Natural killer cell (primary cell): Measurements from ENCODE around the gene AFAP1L2. TPM values are rescaled to one million over a fixed set of nuclear protein-coding genes. Genes with fewer than 3 reads are reported as not detected.

Experiments
- ATAC-seq, 3 donors: fragments of 150-1000 bp in 2 of 3; fragments of 200-7000 bp in 1 of 3; cut with Tn5 transposase; 1 replicate in 1 of 3; 2 replicates in 2 of 3; pipeline ENCODE4 v1.10.0; 2021; ENCODE audit warnings: mild to moderate bottlenecking in 2 of 3, moderate library complexity in 2 of 3
- DNase-seq, 2 donors: peaks; one replicate each; pipeline versions ENCODE4 v3.0.0 to v3.0.0-alpha.2; 2013 to 2021; ENCODE audit warnings: mixed read lengths in 1 of 2
- H3K27ac ChIP-seq: one replicate; pipeline ENCODE4 v1.5.1; 2013; ENCODE audit warnings: mild to moderate bottlenecking, low read length
- H3K27me3 ChIP-seq: one replicate; pipeline ENCODE4 v1.6.1; 2013; ENCODE audit warnings: low read length; ENCODE audit not compliant: control insufficient read depth, insufficient read depth
- H3K36me3 ChIP-seq: one replicate; pipeline ENCODE4 v1.6.1; 2013; ENCODE audit warnings: low read length; ENCODE audit not compliant: control insufficient read depth, insufficient read depth
- H3K4me1 ChIP-seq: one replicate; pipeline ENCODE4 v1.6.1; 2013; ENCODE audit warnings: low read length; ENCODE audit not compliant: control insufficient read depth, insufficient read depth
- H3K4me3 ChIP-seq: one replicate; pipeline ENCODE4 v1.5.1; 2013; ENCODE audit warnings: low read length
- H3K9me3 ChIP-seq: one replicate; pipeline ENCODE4 v1.6.1; 2013; ENCODE audit warnings: low read length; ENCODE audit not compliant: control insufficient read depth, insufficient read depth
- H3K27ac Mint-ChIP-seq, 2 donors: one replicate each; pipeline ENCODE4 v1.8.0; 2022; ENCODE audit warnings: mild to moderate bottlenecking in 2 of 2, mixed read lengths in 2 of 2, moderate library complexity in 1 of 2
- H3K27me3 Mint-ChIP-seq, 2 donors: one replicate each; pipeline ENCODE4 v1.8.0; 2022; ENCODE audit warnings: low read depth in 2 of 2, mixed read lengths in 2 of 2
- H3K36me3 Mint-ChIP-seq: one replicate; pipeline ENCODE4 v1.8.0; 2022; ENCODE audit warnings: mixed read lengths
- H3K4me1 Mint-ChIP-seq, 2 donors: one replicate each; pipeline ENCODE4 v1.8.0; 2022; ENCODE audit warnings: mixed read lengths in 2 of 2
- H3K4me3 Mint-ChIP-seq: one replicate; pipeline ENCODE4 v1.8.0; 2022; ENCODE audit warnings: mild to moderate bottlenecking, moderate library complexity, mixed read lengths
- H3K9me3 Mint-ChIP-seq, 2 donors: one replicate each; pipeline ENCODE4 v1.8.0; 2022; ENCODE audit warnings: mixed read lengths in 2 of 2
- CTCF ChIP-seq: fragments of 200-600 bp; IDR thresholded peaks from one replicate; pipeline ENCODE4 v1.8.0; 2022; ENCODE audit warnings: antibody characterized with exemption
- WGBS: methylation state at CpG from one replicate; pipeline ENCODE4 v1.1.7; 2013; ENCODE audit warnings: missing lambda C conversion rate; ENCODE audit not compliant: insufficient coverage; 5-methylcytosine and 5-hydroxymethylcytosine counted together
- intact Hi-C: fragments of 100-400 bp; cut with micrococcal nuclease; formaldehyde crosslinking; loops from one replicate; pipeline ENCODE4 v1.14.2; 2022
- total RNA-seq, 4 donors: library from RNA; stranded (reverse); fragments of 120-200 nt in 1 of 4; gene quantifications; one replicate each; pipeline versions ENCODE4 v1.2.3 to v1.2.4, GENCODE V29; 2013 to 2022

AFAP1L2 gene
- total RNA-seq, 3 donors from 2014 or later (not counting 1 experiment from before 2014, with no cell fraction given) = 0.66 to 2.8 (median 1.3) TPM

GRCh38 chr10:114401195-114401791 lies 3.0 kb downstream of the AFAP1L2 start:
- Histone ChIP-seq H3K36me3 (no peaks in the 10 kb centered on the region), H3K27me3 (peaks cover 18% of the 10 kb centered on the region), H3K27ac (no peak overlapping the region), H3K4me3 (no peak overlapping the region), H3K9me3 (no peaks in the 10 kb centered on the region), H3K4me1 (peaks cover 16% of the 10 kb centered on the region)
- DNase-seq = no peak
- Mint-ChIP-seq H3K4me1 (peaks cover 5 to 9% of the 10 kb centered on the region in 2 donors), H3K27me3 (peaks cover 49 to 72% of the 10 kb centered on the region in 2 donors), H3K9me3 (no peaks in the 10 kb centered on the region), H3K27ac (no peak overlapping the region), H3K4me3 (no peak overlapping the region), H3K36me3 (no peaks in the 10 kb centered on the region)
- 89% methylated on average over 7 of the region's 7 CpGs for WGBS
- intact Hi-C loops = no loop called here
- no peak for ATAC-seq
- no peak for TF ChIP-seq CTCF

GRCh38 chr10:114400091-114400490 lies 4.2 kb downstream of the AFAP1L2 start:
- H3K4me3 ChIP-seq = no peak overlapping the region
- peaks cover 16% of the 10 kb centered on the region for H3K4me1 ChIP-seq
- no peaks in the 10 kb centered on the region for H3K9me3 ChIP-seq
- no peak for ATAC-seq
- no peaks in the 10 kb centered on the region for H3K36me3 ChIP-seq
- H3K9me3 Mint-ChIP-seq = no peaks in the 10 kb centered on the region
- intact Hi-C loops = no loop called here
- WGBS = 81% methylated on average over 2 of the region's 3 CpGs
- H3K27me3 ChIP-seq = peaks cover 17% of the 10 kb centered on the region
- H3K27ac ChIP-seq = no peak overlapping the region
- no peak for DNase-seq
- no peaks in the 10 kb centered on the region for H3K36me3 Mint-ChIP-seq
- H3K4me1 Mint-ChIP-seq = peaks cover 5 to 9% of the 10 kb centered on the region in 2 donors
- H3K27ac Mint-ChIP-seq = no peak overlapping the region
- peaks cover 41 to 63% of the 10 kb centered on the region in 2 donors for H3K27me3 Mint-ChIP-seq
- no peak for TF ChIP-seq CTCF
- no peak overlapping the region for H3K4me3 Mint-ChIP-seq

GRCh38 chr10:114399576-114399975 lies 4.7 kb downstream of the AFAP1L2 start:
- intact Hi-C loops = no loop called here
- no peak overlapping the region for H3K27ac Mint-ChIP-seq

More at GRCh38 chr10:114399576-114399975, 4.7 kb downstream of the AFAP1L2 start:
- Histone ChIP-seq H3K27ac (no peak overlapping the region), H3K4me1 (peaks cover 15% of the 10 kb centered on the region), H3K27me3 (peaks cover 12% of the 10 kb centered on the region), H3K4me3 (no peak overlapping the region), H3K36me3 (no peaks in the 10 kb centered on the region), H3K9me3 (no peaks in the 10 kb centered on the region)
- no peak for ATAC-seq
- Mint-ChIP-seq H3K9me3 (no peaks in the 10 kb centered on the region), H3K4me1 (peaks cover 5 to 6% of the 10 kb centered on the region in 2 donors), H3K4me3 (no peak overlapping the region), H3K36me3 (no peaks in the 10 kb centered on the region), H3K27me3 (peaks cover 43 to 58% of the 10 kb centered on the region in 2 donors)
- WGBS = 90% methylated on average over 6 of the region's 6 CpGs
- no peak for TF ChIP-seq CTCF
- DNase-seq = no peak
